OCI-LY3 (cell line): ENCODE measurements around the gene SEMA3G.
A peak's percentile ranks its signal among the peaks of the same experiment; 100 is the strongest.

ENCODE experiments used
- H2AFZ ChIP-seq: fragments of 200-600, 300-600 bp; shearing (Covaris generic); 2 replicates; pipeline ENCODE4 v1.6.0; 2014; ENCODE audit warnings: antibody characterized with exemption, low read depth, low read length
- H3K27ac ChIP-seq: fragments of 200-600, 300-600 bp; sonication (generic); 2 replicates; pipeline ENCODE4 v1.5.1; 2014; ENCODE audit warnings: mild to moderate bottlenecking, low read length, moderate library complexity, mixed read lengths
- H3K27me3 ChIP-seq: fragments of 200-600, 300-600 bp; sonication (generic); 2 replicates; pipeline ENCODE4 v1.6.1; 2014; ENCODE audit warnings: low read depth, low read length, mixed read lengths
- H3K36me3 ChIP-seq: fragments of 200-600, 300-600 bp; sonication (generic); replicated peaks from 2 replicates; pipeline ENCODE3; 2014; ENCODE audit warnings: low read depth, low read length, mixed read lengths
- H3K4me1 ChIP-seq: fragments of 300-600, 200-600 bp; sonication (generic); 2 replicates; pipeline ENCODE4 v1.6.1; 2014; ENCODE audit warnings: low read length, mixed read lengths
- H3K4me2 ChIP-seq: fragments of 200-600, 300-600 bp; sonication (generic); 2 replicates; pipeline ENCODE4 v1.6.1; 2014; ENCODE audit warnings: low read length, mixed read lengths
- H3K4me3 ChIP-seq: fragments of 300-600, 200-600 bp; sonication (generic); 2 replicates; pipeline ENCODE4 v1.5.1; 2014; ENCODE audit warnings: antibody characterized with exemption, mild to moderate bottlenecking, low read length, moderate library complexity
- H3K79me2 ChIP-seq: fragments of 300-600, 200-600 bp; shearing (Covaris generic); 2 replicates; pipeline ENCODE4 v1.6.1; 2014; ENCODE audit warnings: mild to moderate bottlenecking, low read length, mixed read lengths
- H3K9ac ChIP-seq: fragments of 300-600, 200-600 bp; shearing (Covaris generic); 2 replicates; pipeline ENCODE4 v1.6.0; 2014; ENCODE audit warnings: mild to moderate bottlenecking, low read length, moderate library complexity
- H3K9me3 ChIP-seq: fragments of 200-600, 300-600 bp; shearing (Covaris generic); 2 replicates; pipeline ENCODE4 v1.6.1; 2014; ENCODE audit warnings: low read length, mixed read lengths; ENCODE audit not compliant: insufficient read depth
- H4K20me1 ChIP-seq: fragments of 200-600, 300-600 bp; sonication (generic); 2 replicates; pipeline ENCODE4 v1.6.1; 2016; ENCODE audit warnings: low read length, mixed read lengths; ENCODE audit not compliant: insufficient read depth
- CTCF ChIP-seq: fragments of 200-600, 300-600 bp; sonication (generic); IDR thresholded peaks from 2 replicates; pipeline ENCODE4 v1.5.1; 2014; ENCODE audit warnings: antibody characterized with exemption, low read length, low read depth
- EZH2phosphoT487 ChIP-seq: fragments of 200-600 bp; shearing (Covaris generic); IDR thresholded peaks from 2 replicates; pipeline ENCODE4 v1.6.1; 2018; ENCODE audit warnings: antibody characterized with exemption, mixed run types, low read depth

The SEMA3G gene

DNA sequence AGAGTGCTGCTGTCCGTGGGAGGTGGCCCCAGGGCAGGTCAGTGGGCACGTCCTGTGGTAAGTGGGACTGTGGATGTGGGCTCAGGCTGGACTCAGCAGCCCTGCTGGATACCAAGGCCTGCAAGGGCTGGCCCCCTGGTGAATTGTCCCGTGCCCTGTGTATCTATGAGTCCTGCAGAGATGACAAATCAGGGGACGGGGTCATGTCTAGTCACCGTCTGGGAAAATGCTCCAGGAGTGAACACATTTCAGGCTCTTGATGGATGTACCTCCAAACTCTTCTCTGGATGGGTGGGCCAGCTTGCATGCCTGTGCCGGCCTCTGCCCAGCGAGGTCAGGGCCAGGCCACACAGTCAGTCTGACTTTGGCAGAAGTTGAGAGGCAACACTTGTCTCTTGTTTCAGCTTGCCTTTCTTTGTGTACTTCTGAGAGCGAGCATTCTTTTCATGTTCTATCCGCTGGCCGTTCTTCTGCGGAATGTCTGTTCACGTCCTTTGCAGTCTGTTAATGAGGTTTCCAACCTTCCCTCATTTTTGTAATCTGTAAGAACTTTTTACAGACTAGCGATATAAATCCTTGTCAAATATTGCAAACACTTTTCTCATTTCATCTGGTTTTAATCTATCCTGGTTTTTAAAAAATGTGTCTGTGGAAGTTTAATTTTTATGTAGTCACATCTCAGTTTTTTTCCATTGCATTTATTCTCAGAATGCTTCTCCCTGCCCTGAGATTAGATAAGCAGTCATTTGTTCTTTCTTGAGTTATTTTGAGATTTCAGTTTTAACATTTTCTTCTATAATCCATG, 38.9 kb upstream of the SEMA3G start:
- Histone ChIP-seq H3K36me3 (peaks cover 41% of the 10 kb centered on the region), H3K4me3 (no peak overlapping the region), H3K27ac (no peak overlapping the region), H3K4me2 (no peak overlapping the region), H3K9ac (no peak overlapping the region), H2AFZ (no peak overlapping the region), H3K4me1 (no peaks in the 10 kb centered on the region), H3K79me2 (no peaks in the 10 kb centered on the region), H3K9me3 (no peaks in the 10 kb centered on the region), H4K20me1 (no peaks in the 10 kb centered on the region), H3K27me3 (no peaks in the 10 kb centered on the region)
- TF ChIP-seq EZH2phosphoT487 (no peak), CTCF (no peak)

DNA sequence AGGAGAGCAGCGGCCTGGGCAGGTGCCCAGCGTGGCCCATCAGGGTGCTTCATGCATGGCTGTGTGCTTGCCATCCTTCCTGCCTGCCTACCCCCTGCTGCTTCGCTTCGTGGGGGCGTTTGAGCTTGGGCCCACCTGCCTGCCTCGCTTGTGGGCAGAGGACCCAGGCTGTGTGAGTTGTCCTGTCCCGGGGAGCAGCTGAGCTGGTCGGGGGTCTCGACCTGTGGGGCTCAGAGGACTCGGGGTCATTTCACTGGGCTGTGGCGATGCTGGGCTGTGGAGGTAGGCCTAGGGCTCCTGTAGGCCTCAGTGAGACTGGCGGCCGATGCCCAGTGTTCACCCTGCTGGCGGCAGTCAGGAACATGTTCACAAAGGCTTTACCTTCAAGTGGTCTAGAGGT, 38.2 kb upstream of the SEMA3G start:
- no peaks in the 10 kb centered on the region for H3K4me1 ChIP-seq
- no peak for TF ChIP-seq CTCF
- TF ChIP-seq EZH2phosphoT487 = no peak
- no peaks in the 10 kb centered on the region for H4K20me1 ChIP-seq
- H3K36me3 ChIP-seq = peaks cover 48% of the 10 kb centered on the region
- H3K4me2 ChIP-seq = no peak overlapping the region
- no peak overlapping the region for H2AFZ ChIP-seq
- H3K27me3 ChIP-seq = no peaks in the 10 kb centered on the region
- H3K9me3 ChIP-seq = no peaks in the 10 kb centered on the region
- no peak overlapping the region for H3K27ac ChIP-seq
- no peaks in the 10 kb centered on the region for H3K79me2 ChIP-seq
- no peak overlapping the region for H3K4me3 ChIP-seq
- no peak overlapping the region for H3K9ac ChIP-seq

DNA sequence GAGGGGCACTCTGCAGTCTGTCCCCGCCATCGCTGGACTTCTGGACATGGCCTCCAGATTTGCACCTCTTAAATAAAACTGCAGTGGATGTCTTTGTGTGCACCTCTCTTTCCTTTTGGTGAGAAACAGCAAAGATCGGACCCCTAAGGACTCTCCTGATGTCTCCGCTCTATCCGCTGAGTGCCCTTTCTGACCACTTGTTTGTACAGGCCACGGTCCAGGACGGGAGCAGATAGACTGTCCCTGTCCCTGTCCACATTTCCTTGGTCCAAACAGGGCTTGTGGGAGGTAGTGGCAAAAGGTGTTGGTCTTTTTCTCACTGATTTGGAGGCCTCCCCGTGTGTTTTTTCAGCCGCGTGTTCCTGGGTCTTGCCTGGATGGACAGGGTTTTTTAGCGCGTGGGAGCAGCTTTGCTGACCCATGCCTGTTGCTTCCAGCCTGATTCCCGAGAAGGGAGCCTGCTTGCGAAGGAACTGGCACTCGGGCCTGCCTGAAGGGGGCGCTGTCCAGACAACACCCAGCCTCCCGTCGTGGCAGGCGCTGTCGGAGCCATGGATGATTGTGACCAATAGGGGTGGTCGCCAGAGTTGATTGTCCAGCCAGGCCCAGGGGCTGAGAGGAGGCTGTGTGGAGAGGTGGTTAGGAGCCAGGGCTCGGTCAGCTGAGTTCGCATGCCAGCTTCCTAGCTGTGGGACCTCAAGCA, 37.1 kb upstream of the SEMA3G start:
- peaks cover 48% of the 10 kb centered on the region for H3K36me3 ChIP-seq
- no peak overlapping the region for H2AFZ ChIP-seq
- no peak overlapping the region for H3K4me3 ChIP-seq
- TF ChIP-seq EZH2phosphoT487 (no peak), CTCF (peak; percentile 58)
- no peaks in the 10 kb centered on the region for H3K9me3 ChIP-seq
- H3K9ac ChIP-seq = no peak overlapping the region
- H3K27ac ChIP-seq = no peak overlapping the region
- H3K4me2 ChIP-seq = no peak overlapping the region
- H3K27me3 ChIP-seq = no peaks in the 10 kb centered on the region
- H3K79me2 ChIP-seq = no peaks in the 10 kb centered on the region
- H4K20me1 ChIP-seq = no peaks in the 10 kb centered on the region
- H3K4me1 ChIP-seq = no peaks in the 10 kb centered on the region
